Stomach (tissue), 4 donors: ENCODE data around the gene RABGAP1.

ENCODE experiments used
- EP300 ChIP-seq: sonication (generic); formaldehyde crosslinking; IDR thresholded peaks from one replicate; pipeline ENCODE4 v1.6.1; 2017; ENCODE audit warnings: antibody characterized with exemption
- POLR2A ChIP-seq, 4 donors: fragments of 450-650 bp; IDR thresholded peaks; one replicate each; pipeline ENCODE4 v1.6.1; 2016; ENCODE audit warnings: antibody characterized with exemption in 4 of 4, control low read depth in 2 of 4, mild to moderate bottlenecking in 1 of 4, moderate library complexity in 1 of 4
- TF ChIP-seq, protein P1 (sequence below), 7 experiments: fragments of 450-650 bp in 4 of 7; fragments of 200-600 bp in 3 of 7; sonication (generic) in 3 of 7; IDR thresholded peaks; one replicate each; pipeline ENCODE4 v1.5.1; 2016 to 2019; ENCODE audit warnings: antibody characterized with exemption in 7 of 7, control low read depth in 2 of 7, mild to moderate bottlenecking in 1 of 7

DNA sequence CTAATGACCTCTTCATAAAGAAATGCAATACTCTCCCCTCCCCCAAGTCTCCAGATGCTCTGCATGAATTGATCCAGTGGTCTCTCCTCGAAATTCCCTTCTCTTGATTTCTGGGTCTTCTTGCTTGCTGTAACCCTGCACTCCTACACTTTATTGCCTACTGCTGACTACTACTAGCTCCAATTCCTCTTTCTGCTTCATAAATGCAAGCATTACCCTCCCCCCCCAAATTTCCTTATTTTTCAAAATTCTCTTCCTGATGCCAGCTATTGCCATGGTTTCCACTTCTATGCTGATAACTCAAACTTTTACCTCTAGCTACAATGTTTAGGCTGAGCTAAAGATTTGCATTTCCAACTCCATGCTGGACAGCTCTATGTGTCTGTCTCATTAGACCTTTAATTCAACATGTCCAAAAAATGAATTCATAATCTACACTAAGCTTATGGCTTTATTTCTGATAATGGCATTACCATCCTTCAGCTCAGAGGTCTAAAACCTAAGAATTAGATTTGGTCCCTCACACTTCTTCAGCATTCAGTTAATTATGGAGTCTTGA lies 10.9 kb upstream of the RABGAP1 start:
- TF ChIP-seq POLR2A (IDR thresholded peaks at IDR 0.05) (no peak), EP300 (no peak)
- TF ChIP-seq, protein P1, sequence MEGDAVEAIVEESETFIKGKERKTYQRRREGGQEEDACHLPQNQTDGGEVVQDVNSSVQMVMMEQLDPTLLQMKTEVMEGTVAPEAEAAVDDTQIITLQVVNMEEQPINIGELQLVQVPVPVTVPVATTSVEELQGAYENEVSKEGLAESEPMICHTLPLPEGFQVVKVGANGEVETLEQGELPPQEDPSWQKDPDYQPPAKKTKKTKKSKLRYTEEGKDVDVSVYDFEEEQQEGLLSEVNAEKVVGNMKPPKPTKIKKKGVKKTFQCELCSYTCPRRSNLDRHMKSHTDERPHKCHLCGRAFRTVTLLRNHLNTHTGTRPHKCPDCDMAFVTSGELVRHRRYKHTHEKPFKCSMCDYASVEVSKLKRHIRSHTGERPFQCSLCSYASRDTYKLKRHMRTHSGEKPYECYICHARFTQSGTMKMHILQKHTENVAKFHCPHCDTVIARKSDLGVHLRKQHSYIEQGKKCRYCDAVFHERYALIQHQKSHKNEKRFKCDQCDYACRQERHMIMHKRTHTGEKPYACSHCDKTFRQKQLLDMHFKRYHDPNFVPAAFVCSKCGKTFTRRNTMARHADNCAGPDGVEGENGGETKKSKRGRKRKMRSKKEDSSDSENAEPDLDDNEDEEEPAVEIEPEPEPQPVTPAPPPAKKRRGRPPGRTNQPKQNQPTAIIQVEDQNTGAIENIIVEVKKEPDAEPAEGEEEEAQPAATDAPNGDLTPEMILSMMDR (IDR thresholded peaks at IDR 0.05): no peak
